HepG2 (cell line): ENCODE measurements around the gene TPI1. TPM values are rescaled to one million over a fixed set of nuclear protein-coding genes. Genes with fewer than 3 reads are reported as not detected.
A peak's percentile ranks its signal among the peaks of the same experiment; 100 is the strongest.

ENCODE experiments used
- ARHGAP35 ChIP-seq: sonication (generic); formaldehyde crosslinking; IDR thresholded peaks from 2 replicates; pipeline ENCODE4 v1.9.0; 2022; ENCODE audit warnings: mild to moderate bottlenecking, inconsistent platforms, moderate library complexity, missing genetic modification reagents, borderline replicate concordance
- BCL6 ChIP-seq: IDR thresholded peaks from 2 replicates; pipeline ENCODE4 v1.6.1; 2016; ENCODE audit warnings: missing genetic modification reagents, missing compliant biosample characterization
- BHLHE40 ChIP-seq: IDR thresholded peaks from 2 replicates; pipeline ENCODE4 v1.6.1; 2011; ENCODE audit warnings: low read length, improper control_type of control experiment
- CBX1 ChIP-seq: IDR thresholded peaks from one replicate; pipeline ENCODE4 v1.6.1; 2016; ENCODE audit warnings: antibody characterized with exemption, low read depth
- DPF2 ChIP-seq: sonication (generic); formaldehyde crosslinking; IDR thresholded peaks from 2 replicates; pipeline ENCODE4 v1.4.0; 2020; ENCODE audit warnings: mild to moderate bottlenecking, low read depth, missing genetic modification reagents, borderline replicate concordance
- ERF ChIP-seq: IDR thresholded peaks from 2 replicates; pipeline ENCODE4 v1.6.1; 2018; ENCODE audit warnings: missing biosample characterization, missing genetic modification reagents
- FOXO4 ChIP-seq: sonication (generic); formaldehyde crosslinking; conservative IDR thresholded peaks from 2 replicates; pipeline ENCODE4 v1.8.1; 2023; ENCODE audit warnings: missing genetic modification reagents
- IRX3 ChIP-seq: sonication (generic); formaldehyde crosslinking; IDR thresholded peaks from 2 replicates; pipeline ENCODE4 v1.8.1; 2023; ENCODE audit warnings: mild to moderate bottlenecking, low read depth, missing genetic modification reagents, borderline replicate concordance
- LCORL ChIP-seq, 2 experiments: fragments of 450-650 bp in 1 of 2; sonication (generic) in 1 of 2; formaldehyde crosslinking in 1 of 2; IDR thresholded peaks; 2 replicates each; pipeline versions ENCODE4 v1.5.0 to v1.6.1; 2017 to 2020; ENCODE audit warnings: antibody characterized with exemption in 1 of 2, missing genetic modification reagents in 1 of 2
- SIN3B ChIP-seq: fragments of 150-350 bp; IDR thresholded peaks from 2 replicates; pipeline ENCODE4 v1.6.1; 2014; ENCODE audit warnings: low read length
- ZBTB38 ChIP-seq: sonication (generic); formaldehyde crosslinking; IDR thresholded peaks from 2 replicates; pipeline ENCODE4 v1.5.1; 2020; ENCODE audit warnings: mild to moderate bottlenecking, missing genetic modification reagents
- ZBTB46 ChIP-seq: sonication (generic); formaldehyde crosslinking; IDR thresholded peaks from 2 replicates; pipeline ENCODE4 v1.4.0; 2020; ENCODE audit warnings: mild to moderate bottlenecking, missing genetic modification reagents, borderline replicate concordance
- ZIK1 ChIP-seq: sonication (generic); formaldehyde crosslinking; IDR thresholded peaks from 2 replicates; pipeline ENCODE4 v1.5.0; 2020; ENCODE audit warnings: mild to moderate bottlenecking, low read depth, missing genetic modification reagents, borderline replicate concordance
- ZNF12 ChIP-seq: sonication (generic); formaldehyde crosslinking; IDR thresholded peaks from 2 replicates; pipeline ENCODE4 v1.5.0; 2020; ENCODE audit warnings: missing genetic modification reagents
- ZNF264 ChIP-seq: sonication (generic); formaldehyde crosslinking; IDR thresholded peaks from 2 replicates; pipeline ENCODE4 v1.4.0; 2020; ENCODE audit warnings: missing genetic modification reagents
- ZNF33B ChIP-seq: sonication (generic); formaldehyde crosslinking; IDR thresholded peaks from 2 replicates; pipeline ENCODE4 v1.5.1; 2020; ENCODE audit warnings: mild to moderate bottlenecking, missing genetic modification reagents
- ZNF367 ChIP-seq: sonication (generic); formaldehyde crosslinking; IDR thresholded peaks from 2 replicates; pipeline ENCODE4 v1.4.0; 2020; ENCODE audit warnings: missing genetic modification reagents, borderline replicate concordance
- ZNF530 ChIP-seq: sonication (generic); formaldehyde crosslinking; IDR thresholded peaks from 2 replicates; pipeline ENCODE4 v1.5.0; 2020; ENCODE audit warnings: low read depth, mild to moderate bottlenecking, missing genetic modification reagents
- ZNF549 ChIP-seq: sonication (generic); formaldehyde crosslinking; IDR thresholded peaks from 2 replicates; pipeline ENCODE4 v1.5.0; 2020; ENCODE audit warnings: missing genetic modification reagents
- ZNF552 ChIP-seq: sonication (generic); formaldehyde crosslinking; IDR thresholded peaks from 2 replicates; pipeline ENCODE4 v1.9.0; 2022; ENCODE audit warnings: missing genetic modification reagents, mild to moderate bottlenecking, borderline replicate concordance
- ZNF605 ChIP-seq: sonication (generic); formaldehyde crosslinking; IDR thresholded peaks from 2 replicates; pipeline ENCODE4 v1.8.0; 2022; ENCODE audit warnings: mild to moderate bottlenecking, missing genetic modification reagents
- ZNF7 ChIP-seq: IDR thresholded peaks from 2 replicates; pipeline ENCODE4 v1.6.1; 2016; ENCODE audit warnings: missing biosample characterization, missing genetic modification reagents
- polyA plus RNA-seq, 8 experiments: library from polyadenylated mRNA; depleted of rRNA in 3 of 8; stranded (reverse) in 7 of 8; unstranded in 1 of 8; fragments of >200 nt; fragmentation: Illumina TruSeq in 4 of 8; extraction: Trizol in 4 of 8; gene quantifications; 2 replicates each; pipeline versions ENCODE4 v1.2.1 to v1.2.3, GENCODE V29; 2011 to 2016; ENCODE audit warnings: low read depth in 4 of 8, missing spikeins in 1 of 8, mixed read lengths in 1 of 8; ENCODE audit not compliant: insufficient read depth in 1 of 8
- total RNA-seq, 5 experiments: library from RNA; depleted of rRNA; stranded (reverse); fragments of >200 nt; fragmentation: Illumina TruSeq; extraction: Trizol; gene quantifications; 2 replicates each; pipeline ENCODE4 v1.2.3, GENCODE V29; 2016; ENCODE audit warnings: low read depth in 1 of 5
- TF ChIP-seq, protein P1 (sequence below): sonication (generic); formaldehyde crosslinking; conservative IDR thresholded peaks from 2 replicates; pipeline ENCODE4 v1.8.0; 2022; ENCODE audit warnings: mild to moderate bottlenecking, moderate library complexity, missing genetic modification reagents

TPI1 gene
- total and polyA plus RNA-seq, 2 of the 13 experiments (the other 11 are each of a cell fraction or from before 2014, with no cell fraction given), result 945 to 2,535 TPM

DNA sequence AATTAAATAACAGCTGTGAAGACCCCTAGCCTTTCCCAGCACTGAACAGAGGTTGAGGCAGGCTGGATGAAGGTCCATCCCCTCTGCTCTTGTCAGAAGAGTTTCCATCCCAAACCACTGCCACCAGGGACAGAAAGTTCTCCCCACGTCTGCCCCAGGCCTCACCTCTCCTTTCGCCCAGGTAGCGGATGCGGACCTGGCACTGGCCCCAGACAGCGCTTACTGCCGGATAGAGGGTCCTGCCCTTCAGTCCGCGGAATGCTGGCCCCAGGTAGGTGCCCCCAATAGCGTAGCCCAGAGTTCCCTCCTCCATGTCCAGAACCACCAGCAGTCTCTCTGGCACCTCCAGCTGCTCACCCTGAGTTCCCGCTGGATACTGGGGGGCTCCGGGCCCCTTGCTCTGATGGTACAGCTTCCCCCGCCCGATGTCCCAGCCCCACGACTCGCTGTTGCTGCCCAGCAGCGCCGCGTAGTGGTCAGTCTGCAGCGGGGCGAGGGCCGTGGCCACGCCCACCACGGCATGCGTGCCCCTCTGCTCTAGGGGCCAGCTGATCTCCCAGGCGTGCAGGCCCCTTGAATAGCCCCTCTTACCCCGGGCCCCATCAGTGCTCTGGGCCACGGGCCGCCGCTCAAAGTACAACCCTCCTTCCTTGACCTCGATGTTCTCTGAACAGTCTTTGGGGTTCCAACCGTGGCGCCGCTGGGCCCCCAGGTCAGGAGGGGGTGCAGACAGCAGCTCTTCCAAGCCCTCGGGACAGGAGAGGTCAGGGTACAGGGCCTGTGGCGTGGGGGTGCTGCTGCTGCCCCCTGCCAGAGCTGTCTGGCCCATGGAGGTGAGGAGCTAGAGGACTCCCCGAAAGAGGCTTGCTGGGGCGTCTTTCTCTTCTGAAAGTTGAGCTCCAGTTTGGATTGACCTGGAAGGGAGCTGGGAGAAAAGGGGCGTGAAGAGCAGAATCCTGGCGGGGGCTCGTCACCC, 5.0 kb downstream of the TPI1 start (continued):
- TF ChIP-seq ZNF7 (no peak; the same call in 1 of the 2 replicates), ZNF33B (CRISPR knock-in tag) (no peak), ZBTB46 (0 out of 2 replicates have a peak, but pooled peaks have one; percentile 27), ZNF549 (no peak), FOXO4 (no peak), ZIK1 (CRISPR knock-in tag) (no peak), CBX1 (no peak), LCORL (IDR thresholded peaks at IDR 0.05) (no peak), LCORL (CRISPR knock-in tag; IDR thresholded peaks at IDR 0.05) (peak; percentile 57), BCL6 (no peak; the same call in none of the 2 replicates), IRX3 (no peak), ERF (CRISPR knock-in tag) (0 out of 2 replicates have a peak, but pooled peaks have one; percentile 22), ARHGAP35 (CRISPR knock-in tag) (0 out of 2 replicates have a peak, but pooled peaks have one; percentile 20), ZNF552 (CRISPR knock-in tag) (no peak; the same call in 1 of the 2 replicates), SIN3B (no peak), ZNF367 (CRISPR knock-in tag) (no peak), ZNF264 (no peak), DPF2 (CRISPR knock-in tag) (no peak), BHLHE40 (peak; percentile 62; the same call in 1 of the 2 replicates), ZNF12 (CRISPR knock-in tag) (no peak), ZNF605 (no peak; the same call in 1 of the 2 replicates), ZBTB38 (CRISPR knock-in tag) (peak; percentile 65; the same call in 1 of the 2 replicates), ZNF530 (no peak)
- TF ChIP-seq, protein P1, sequence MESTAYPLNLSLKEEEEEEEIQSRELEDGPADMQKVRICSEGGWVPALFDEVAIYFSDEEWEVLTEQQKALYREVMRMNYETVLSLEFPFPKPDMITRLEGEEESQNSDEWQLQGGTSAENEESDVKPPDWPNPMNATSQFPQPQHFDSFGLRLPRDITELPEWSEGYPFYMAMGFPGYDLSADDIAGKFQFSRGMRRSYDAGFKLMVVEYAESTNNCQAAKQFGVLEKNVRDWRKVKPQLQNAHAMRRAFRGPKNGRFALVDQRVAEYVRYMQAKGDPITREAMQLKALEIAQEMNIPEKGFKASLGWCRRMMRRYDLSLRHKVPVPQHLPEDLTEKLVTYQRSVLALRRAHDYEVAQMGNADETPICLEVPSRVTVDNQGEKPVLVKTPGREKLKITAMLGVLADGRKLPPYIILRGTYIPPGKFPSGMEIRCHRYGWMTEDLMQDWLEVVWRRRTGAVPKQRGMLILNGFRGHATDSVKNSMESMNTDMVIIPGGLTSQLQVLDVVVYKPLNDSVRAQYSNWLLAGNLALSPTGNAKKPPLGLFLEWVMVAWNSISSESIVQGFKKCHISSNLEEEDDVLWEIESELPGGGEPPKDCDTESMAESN (CRISPR knock-in tag), result 0 out of 2 replicates have a peak, but pooled peaks have one; percentile 16
